ENCODE data around the gene DPP10.

DPP10 gene

GRCh38 chr2:115558725-115559124 is 1116.3 kb downstream of the DPP10 start:
- no peak for DNase-seq (ENCODE audit: low read depth, low spot score)

GRCh38 chr2:115560666-115561065 is 1118.2 kb downstream of the DPP10 start:
- DNase-seq (ENCODE audit: low read depth, low spot score) = no peak

GRCh38 chr2:115568643-115569042 is 1126.2 kb downstream of the DPP10 start:
- no peak for DNase-seq (ENCODE audit: low read depth, low spot score)

- DNase-seq (ENCODE audit: low read depth, low spot score) = no peak
Observed at GRCh38 chr2:115569547-115569946, 1127.1 kb downstream of the DPP10 start.

- DNase-seq (ENCODE audit: low read depth, low spot score) = no peak
Observed at GRCh38 chr2:115572746-115573145, 1130.3 kb downstream of the DPP10 start.

GRCh38 chr2:115573756-115574155 is 1131.3 kb downstream of the DPP10 start:
- DNase-seq (ENCODE audit: low read depth, low spot score) = no peak

GRCh38 chr2:115574667-115575066 is 1132.2 kb downstream of the DPP10 start:
- DNase-seq (ENCODE audit: low read depth, low spot score) = no peak

- DNase-seq (ENCODE audit: low read depth, low spot score) = no peak
Observed at GRCh38 chr2:115580784-115581183, 1138.3 kb downstream of the DPP10 start.

GRCh38 chr2:115584507-115584906 is 1142.1 kb downstream of the DPP10 start:
- DNase-seq (ENCODE audit: low read depth, low spot score) = no peak

GRCh38 chr2:115596659-115597375 is 1154.4 kb downstream of the DPP10 start:
- DNase-seq (ENCODE audit: low read depth, low spot score) = no peak

- no peak for DNase-seq (ENCODE audit: low read depth, low spot score)
Observed at GRCh38 chr2:115603285-115603684, 1160.8 kb downstream of the DPP10 start.

- DNase-seq (ENCODE audit: low read depth, low spot score) = no peak
Observed at GRCh38 chr2:115606350-115606749, 1163.9 kb downstream of the DPP10 start.

- no peak for DNase-seq (ENCODE audit: low read depth, low spot score)
Observed at GRCh38 chr2:115609978-115610377, 1167.5 kb downstream of the DPP10 start.

GRCh38 chr2:115610888-115611287 is 1168.4 kb downstream of the DPP10 start:
- no peak for DNase-seq (ENCODE audit: low read depth, low spot score)

GRCh38 chr2:115624332-115624731 is 1181.9 kb downstream of the DPP10 start:
- DNase-seq (ENCODE audit: low read depth, low spot score) = no peak

- DNase-seq (ENCODE audit: low read depth, low spot score) = no peak
Observed at GRCh38 chr2:115634578-115634977, 1192.1 kb downstream of the DPP10 start.

GRCh38 chr2:115635430-115635829 is 1193.0 kb downstream of the DPP10 start:
- no peak for DNase-seq (ENCODE audit: low read depth, low spot score)

GRCh38 chr2:115649731-115650130 is 1207.3 kb downstream of the DPP10 start:
- DNase-seq (ENCODE audit: low read depth, low spot score) = no peak

GRCh38 chr2:115650827-115651226 is 1208.4 kb downstream of the DPP10 start:
- no peak for DNase-seq (ENCODE audit: low read depth, low spot score)

- DNase-seq (ENCODE audit: low read depth, low spot score) = no peak
Observed at GRCh38 chr2:115652652-115653051, 1210.2 kb downstream of the DPP10 start.

- DNase-seq (ENCODE audit: low read depth, low spot score) = no peak
Observed at GRCh38 chr2:115654362-115654761, 1211.9 kb downstream of the DPP10 start.

GRCh38 chr2:115678129-115678528 is 1235.7 kb downstream of the DPP10 start:
- no peak for DNase-seq (ENCODE audit: low read depth, low spot score)

GRCh38 chr2:115684345-115684744 is 1241.9 kb downstream of the DPP10 start:
- no peak for DNase-seq (ENCODE audit: low read depth, low spot score)

GRCh38 chr2:115691409-115691808 is 1249.0 kb downstream of the DPP10 start:
- no peak for DNase-seq (ENCODE audit: low read depth, low spot score)
